HG03354 (cell line): ENCODE results near the gene GPC6.

Experiments
- ATAC-seq: cut with Tn5 transposase; IDR thresholded peaks from one replicate; pipeline ENCODE4 v1.9.1; 2021; ENCODE audit warnings: mild to moderate bottlenecking; ENCODE audit not compliant: unreplicated experiment, poor library complexity, severe bottlenecking

GPC6 gene

DNA sequence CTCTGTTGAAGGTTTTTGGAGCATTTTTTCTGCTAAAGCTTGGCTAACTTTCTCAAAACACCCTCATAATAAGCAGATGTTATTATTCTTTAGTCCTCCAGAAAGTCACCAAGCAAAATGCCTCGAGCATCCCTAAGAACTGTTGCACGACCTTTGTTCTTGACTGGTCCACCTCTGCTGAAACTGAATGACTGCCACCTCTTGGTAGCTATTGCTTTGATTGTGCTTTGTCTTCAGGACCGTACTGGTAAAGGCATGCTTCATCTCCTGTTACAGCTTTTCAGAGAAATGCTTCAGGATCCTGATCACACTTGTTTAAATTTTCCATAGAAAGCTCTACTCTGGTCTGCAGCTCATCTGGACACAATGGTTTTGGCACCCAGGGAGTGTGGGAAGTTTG lies 998.1 kb downstream of the GPC6 start:
- ATAC-seq, result no peak

DNA sequence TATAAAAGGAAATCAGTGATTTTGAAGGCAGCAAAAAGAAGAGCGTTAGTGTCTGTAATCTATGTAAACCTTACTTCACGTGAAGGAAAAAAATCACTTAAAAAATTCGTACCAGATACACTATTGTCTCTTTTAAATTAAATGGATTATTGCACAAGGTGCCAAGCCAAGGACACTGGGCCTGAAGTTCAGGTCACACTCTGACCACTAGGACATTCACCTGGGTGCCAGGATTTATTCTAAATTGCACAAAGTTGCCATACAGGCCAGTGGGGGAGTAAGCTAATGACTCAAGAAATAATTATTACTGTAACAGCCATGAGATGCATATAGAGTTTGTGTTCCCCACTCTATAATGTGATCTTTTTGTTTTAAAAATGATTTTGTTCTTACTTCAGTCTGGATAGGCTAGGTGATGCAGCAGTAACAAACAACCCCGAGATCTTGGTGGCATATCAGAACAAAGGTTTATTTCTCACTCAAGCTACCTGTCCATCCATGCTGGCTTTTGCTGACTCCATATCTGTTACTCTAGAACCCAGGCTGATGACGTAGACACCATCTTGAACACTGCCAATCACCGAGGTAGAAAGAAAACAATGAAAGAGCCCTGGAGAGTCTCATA lies 1000.8 kb downstream of the GPC6 start:
- no peak for ATAC-seq

DNA sequence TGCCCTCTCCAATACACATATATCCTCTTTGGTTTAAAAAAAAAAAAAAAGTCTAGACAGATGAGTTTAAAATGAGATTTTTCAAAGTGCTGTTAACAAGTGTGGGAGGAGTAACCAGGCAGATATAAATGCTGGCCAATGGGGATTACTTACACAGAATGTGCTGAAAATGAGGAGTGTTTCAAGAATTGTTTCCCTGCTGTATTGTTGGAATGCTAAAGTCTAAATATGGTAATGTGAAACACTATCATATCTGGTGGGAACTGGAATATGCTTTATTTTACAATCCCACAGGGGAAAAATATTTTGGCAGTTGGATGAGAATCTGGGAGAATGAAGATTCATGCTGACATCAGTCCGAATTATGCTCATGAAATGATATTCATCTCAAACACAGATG lies 1002.2 kb downstream of the GPC6 start:
- ATAC-seq, result no peak

DNA sequence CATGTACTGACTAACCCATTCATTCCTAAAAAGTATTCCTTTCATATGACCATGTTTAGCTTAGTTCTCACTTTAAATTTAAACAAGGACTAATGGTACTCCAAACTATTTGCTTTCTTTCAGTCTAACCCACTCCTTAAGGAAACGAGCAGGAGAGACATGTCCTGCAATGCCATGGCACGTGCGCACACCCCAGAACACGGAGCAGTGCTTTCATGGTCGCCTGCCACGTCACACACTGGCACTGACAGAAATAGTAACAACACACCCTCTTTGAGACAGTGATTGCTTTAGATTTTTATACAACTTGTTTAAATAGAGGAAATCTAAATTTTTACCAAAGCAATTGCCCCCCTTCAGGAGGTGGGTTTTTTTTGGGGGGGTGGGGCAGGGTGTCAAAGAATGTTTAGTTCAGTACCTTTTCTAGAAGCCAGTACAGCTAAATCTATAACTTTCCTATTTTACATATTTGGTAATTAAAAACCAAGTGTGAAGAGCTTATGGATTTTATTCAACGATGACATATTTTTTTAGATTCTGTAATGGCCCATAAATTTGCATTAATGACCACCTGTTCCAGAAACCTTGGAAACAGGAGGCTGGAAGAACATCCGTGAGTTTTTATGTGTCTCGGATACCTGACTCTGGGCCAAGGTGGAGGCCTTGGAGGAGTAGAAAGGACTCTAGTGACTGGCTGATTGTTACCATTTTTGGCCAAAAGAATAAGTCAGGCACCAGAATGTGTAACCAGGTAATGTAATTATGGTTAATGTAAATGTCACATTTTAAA lies 1005.7 kb downstream of the GPC6 start:
- no peak for ATAC-seq

DNA sequence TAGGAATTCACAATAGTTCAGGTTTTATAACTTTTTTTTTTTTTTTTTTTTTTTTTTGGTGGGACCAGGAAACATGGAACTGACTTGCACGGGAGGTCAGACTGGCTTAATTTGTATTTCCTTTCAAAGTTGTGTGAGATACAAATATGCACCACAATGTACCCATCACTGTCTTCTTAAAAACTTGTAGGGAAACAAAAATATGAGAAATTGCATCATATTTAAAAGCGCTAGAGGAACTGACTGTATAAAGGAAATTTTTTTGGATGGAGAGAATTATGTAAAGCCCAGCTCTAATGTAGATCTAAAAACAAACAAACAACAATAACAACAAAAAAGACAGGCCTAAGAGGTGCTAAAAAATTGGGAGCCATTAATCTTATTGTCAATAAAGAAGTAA lies 1006.3 kb downstream of the GPC6 start:
- no peak for ATAC-seq

GRCh38 chr13:94233401-94233800 lies 1006.8 kb downstream of the GPC6 start:
- ATAC-seq, result no peak

GRCh38 chr13:94233837-94234236 lies 1007.2 kb downstream of the GPC6 start:
- ATAC-seq, result no peak

GRCh38 chr13:94234738-94235137 lies 1008.1 kb downstream of the GPC6 start:
- ATAC-seq, result no peak

GRCh38 chr13:94236132-94236531 lies 1009.5 kb downstream of the GPC6 start:
- no peak for ATAC-seq

GRCh38 chr13:94236872-94237271 lies 1010.3 kb downstream of the GPC6 start:
- no peak for ATAC-seq

- no peak for ATAC-seq
These were observed 1012.5 kb downstream of the GPC6 start for GRCh38 chr13:94239135-94239534.

GRCh38 chr13:94242554-94242953 lies 1015.9 kb downstream of the GPC6 start:
- no peak for ATAC-seq

- no peak for ATAC-seq
These were observed 1016.9 kb downstream of the GPC6 start for GRCh38 chr13:94243551-94243950.

- no peak for ATAC-seq
These were observed 1019.9 kb downstream of the GPC6 start for GRCh38 chr13:94246495-94246894.

DNA sequence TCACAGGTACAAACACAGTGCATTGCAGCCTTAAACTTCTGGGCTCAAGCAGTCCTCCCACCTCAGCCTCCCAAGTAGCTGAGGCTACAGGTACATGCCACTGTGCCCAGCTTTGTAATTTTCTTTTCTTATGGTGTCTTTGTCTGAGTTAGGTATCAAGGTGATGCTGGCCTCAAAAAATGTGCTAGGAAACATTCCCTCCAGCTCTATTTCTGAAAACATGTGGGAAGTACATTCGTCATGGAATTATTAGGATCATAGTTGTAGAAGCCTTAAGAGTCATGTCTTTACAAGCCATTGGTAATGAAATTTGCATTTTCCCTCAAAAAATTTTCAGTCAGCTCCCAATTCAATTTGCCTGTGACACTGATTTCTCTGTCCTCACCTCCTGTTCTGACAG lies 1021.3 kb downstream of the GPC6 start:
- no peak for ATAC-seq

DNA sequence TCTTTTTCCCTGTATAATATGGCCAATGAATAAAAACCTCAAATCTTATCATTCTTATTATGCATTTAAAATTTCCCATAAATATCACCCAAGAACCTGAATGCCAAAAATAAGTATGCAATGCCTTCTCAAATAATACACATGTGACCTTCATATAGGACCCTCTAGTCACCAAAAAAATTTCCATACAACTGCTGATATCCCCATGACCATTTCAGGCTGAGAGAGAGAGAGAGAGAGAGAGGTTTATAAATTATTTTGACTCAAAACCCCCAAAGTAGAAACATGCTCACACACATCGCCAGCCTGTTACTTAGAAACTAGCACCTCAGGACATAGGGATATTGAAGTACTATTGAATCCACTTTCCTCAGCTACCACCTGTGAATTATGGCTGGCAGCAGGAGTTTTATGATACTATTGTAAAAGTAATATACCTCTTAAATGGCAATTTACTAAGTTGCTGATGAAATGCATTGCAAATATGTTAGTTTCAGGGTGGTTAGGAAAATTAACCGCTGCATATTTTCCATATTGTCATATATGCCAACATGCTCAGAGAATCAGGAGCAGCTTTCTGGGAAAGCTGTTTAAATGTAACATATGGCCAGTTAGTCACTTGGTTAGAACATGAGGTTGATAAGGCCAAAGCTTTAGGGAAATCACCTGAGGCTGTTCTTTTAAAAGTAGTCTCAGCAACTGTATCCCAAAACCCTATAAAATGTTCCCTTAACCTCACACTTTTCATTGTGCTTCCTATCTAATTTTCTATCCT lies 1022.0 kb downstream of the GPC6 start:
- no peak for ATAC-seq

DNA sequence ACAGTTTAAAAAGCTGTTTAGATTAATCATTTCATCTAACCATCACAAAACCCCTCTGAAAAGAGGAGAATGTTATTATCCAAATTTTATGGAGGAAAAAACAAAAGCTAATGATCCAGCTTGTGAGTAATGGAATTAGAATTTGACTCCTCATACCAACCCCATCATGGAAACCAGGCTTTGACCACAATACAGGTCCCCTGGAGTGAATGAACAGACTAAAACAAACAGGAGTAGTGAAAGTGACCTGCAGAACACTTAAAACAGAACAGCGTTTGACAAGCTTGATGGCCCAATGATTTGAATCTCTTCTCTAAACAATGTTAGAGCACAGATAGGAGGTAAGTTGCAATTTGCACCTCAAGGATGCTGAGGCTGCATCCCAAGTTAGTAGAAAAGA lies 1022.9 kb downstream of the GPC6 start:
- no peak for ATAC-seq

DNA sequence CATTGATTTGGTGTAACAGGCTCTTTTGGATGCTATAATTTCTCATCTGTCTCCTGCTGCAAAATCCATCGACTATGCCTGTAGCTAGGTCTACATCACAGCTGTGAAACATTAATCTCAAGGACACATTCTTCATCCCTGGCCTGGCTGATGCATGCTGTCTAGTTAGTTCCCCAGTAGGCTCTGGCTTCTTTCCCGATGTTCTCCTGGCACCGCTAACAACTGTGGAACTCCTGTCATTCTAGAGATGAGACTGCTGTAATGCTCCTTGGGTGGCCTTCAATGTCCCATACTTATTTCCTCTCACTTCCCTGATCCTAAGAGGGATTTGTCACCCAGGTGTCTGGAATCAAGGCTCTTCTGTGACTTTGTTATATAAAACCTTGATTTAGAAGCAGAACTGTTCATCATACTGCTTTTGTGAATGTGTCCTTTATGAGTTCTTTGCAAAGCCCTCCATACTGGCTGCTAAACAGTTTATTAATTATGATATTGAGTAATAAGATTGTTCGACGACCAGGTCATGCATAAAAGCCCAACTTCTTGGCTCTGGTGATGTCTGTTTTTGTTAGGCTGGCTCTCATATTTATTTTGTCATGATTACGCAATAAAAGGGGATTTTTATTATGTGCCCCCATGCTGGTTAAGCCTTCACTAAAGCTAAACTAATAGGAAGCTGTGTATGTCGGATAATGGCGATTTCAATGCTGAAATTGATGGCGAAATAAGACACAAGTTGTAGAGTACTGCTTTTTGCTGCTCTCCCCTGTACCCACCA lies 1025.4 kb downstream of the GPC6 start:
- ATAC-seq, result no peak

DNA sequence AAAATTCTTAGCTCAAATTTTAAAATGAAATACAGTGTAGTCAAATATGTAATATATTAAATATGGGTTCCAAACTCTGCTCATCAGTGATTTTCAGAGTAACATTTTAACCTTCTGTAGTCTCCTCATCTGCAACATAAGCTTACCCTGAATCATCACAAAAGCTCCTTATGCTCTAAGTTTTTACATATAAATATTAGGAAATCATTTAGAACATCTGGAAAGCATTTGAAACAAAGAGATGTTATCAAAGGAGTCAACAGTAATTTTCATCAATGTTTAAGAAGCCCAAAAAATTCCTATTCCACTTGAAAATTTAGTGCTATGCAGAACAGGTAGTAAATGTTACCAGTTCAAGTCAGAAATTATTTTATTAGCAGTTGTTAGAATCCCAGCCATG lies 1028.1 kb downstream of the GPC6 start:
- ATAC-seq, result no peak

DNA sequence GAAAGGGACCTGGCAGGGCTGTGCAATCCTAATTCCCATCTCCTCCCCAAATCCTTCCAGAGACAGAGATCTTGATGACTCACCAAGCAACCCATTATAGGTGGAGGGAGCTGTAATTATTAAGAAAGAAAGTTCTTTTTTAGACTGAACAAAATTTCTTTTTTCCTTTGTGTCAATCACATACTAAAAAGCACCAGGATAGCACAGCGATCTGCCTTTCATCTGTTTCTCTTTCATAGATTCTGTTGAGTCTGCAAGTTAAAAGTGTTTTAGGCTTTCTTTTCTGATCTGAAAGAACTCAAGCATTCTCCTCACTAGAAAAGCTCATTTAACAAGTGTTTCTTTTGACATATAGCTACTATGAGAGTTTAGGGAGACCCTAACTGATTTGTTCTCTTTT lies 1030.1 kb downstream of the GPC6 start:
- ATAC-seq, result no peak
